SU-DHL-6 (cell line): Measurements from ENCODE around the gene EPHB1.

Source experiments
- EZH2phosphoT487 ChIP-seq: fragments of 200-600 bp; sonication (generic), shearing (Covaris generic); conservative IDR thresholded peaks from 2 replicates; pipeline ENCODE4 v1.6.1; 2018; ENCODE audit warnings: mild to moderate bottlenecking, antibody characterized with exemption, low read length, moderate library complexity, mixed read lengths
- TF ChIP-seq, protein P1 (sequence below): fragments of 200-600 bp; sonication (generic); IDR thresholded peaks from one replicate; pipeline ENCODE4 v1.5.1; 2017; ENCODE audit warnings: antibody characterized with exemption, mild to moderate bottlenecking, low read length, moderate library complexity; ENCODE audit not compliant: insufficient read depth, poor library complexity, severe bottlenecking

DNA sequence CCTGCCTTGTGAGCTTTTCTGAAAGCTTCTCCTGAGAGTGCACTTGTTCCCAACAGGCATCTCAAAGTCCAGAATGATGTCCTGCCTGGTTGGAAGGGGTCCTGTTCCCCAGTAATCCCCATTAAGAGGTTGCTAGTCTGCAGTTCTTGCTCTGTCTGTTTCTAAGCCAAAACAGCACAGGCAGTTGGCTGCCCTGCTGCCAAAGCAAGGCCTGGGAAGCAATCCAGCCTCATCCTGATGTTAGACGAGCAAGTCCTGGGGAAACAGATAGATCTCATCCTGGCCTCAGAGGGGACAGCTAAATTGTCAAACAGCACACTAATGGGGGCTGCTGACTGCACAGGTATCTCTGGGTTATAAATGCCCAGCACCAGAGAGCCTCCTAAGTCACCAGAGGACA lies 198.0 kb downstream of the EPHB1 start:
- TF ChIP-seq, protein P1, sequence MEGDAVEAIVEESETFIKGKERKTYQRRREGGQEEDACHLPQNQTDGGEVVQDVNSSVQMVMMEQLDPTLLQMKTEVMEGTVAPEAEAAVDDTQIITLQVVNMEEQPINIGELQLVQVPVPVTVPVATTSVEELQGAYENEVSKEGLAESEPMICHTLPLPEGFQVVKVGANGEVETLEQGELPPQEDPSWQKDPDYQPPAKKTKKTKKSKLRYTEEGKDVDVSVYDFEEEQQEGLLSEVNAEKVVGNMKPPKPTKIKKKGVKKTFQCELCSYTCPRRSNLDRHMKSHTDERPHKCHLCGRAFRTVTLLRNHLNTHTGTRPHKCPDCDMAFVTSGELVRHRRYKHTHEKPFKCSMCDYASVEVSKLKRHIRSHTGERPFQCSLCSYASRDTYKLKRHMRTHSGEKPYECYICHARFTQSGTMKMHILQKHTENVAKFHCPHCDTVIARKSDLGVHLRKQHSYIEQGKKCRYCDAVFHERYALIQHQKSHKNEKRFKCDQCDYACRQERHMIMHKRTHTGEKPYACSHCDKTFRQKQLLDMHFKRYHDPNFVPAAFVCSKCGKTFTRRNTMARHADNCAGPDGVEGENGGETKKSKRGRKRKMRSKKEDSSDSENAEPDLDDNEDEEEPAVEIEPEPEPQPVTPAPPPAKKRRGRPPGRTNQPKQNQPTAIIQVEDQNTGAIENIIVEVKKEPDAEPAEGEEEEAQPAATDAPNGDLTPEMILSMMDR = no peak
- TF ChIP-seq EZH2phosphoT487 = no peak
